CD4-positive, alpha-beta T cell treated with Interleukin-10 for 1 hour (primary cell): ENCODE data around the gene FAM83G.
A peak's percentile ranks its signal among the peaks of the same experiment; 100 is the strongest.
"Not testable (repeated sequence)": the region's sequence is repeated elsewhere in the genome, so short reads cannot be mapped to it uniquely, and the experiment has no call there.

ENCODE experiments used
- DNase-seq: peaks from one replicate; pipeline ENCODE4 v3.0.0-alpha.2; 2020

FAM83G gene

DNA sequence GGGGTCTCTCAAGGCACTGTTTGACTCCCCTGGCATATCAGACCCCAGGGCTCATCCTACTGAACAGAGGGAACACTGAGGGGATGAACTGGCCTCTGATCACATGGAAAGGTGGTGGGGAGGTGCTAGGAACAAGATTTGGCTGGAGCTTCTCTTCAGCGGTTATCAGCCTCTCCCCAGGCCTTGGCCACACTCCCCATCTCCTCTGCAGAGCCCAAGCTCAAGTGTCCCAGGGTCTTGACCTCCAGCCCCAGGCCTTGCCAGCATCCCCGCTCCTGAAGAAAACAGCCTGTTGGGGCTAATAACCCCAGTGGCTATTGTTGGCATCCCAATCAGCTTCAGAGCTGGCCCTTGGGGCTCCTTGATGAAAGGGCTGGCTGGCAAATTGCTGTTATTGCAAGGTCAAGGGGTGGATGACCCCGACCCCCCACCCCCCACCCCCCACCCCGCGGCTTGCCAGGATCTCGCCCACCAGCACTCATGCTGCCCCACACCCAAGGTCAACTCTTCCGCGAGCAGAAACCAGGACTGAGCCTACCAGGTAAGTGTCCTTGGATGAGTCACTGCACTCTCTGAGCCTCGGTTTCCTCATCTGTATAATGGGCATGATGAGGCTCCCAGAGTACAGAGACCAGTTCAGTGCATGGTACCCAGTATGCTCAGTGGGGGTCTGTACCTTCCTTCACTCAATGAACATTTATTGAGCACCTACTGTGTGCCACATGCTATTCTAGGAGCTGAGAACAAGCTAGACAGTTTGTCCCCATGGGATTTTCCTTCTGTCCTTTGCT, 18.8 kb upstream of the FAM83G start:
- DNase-seq: no peak

DNA sequence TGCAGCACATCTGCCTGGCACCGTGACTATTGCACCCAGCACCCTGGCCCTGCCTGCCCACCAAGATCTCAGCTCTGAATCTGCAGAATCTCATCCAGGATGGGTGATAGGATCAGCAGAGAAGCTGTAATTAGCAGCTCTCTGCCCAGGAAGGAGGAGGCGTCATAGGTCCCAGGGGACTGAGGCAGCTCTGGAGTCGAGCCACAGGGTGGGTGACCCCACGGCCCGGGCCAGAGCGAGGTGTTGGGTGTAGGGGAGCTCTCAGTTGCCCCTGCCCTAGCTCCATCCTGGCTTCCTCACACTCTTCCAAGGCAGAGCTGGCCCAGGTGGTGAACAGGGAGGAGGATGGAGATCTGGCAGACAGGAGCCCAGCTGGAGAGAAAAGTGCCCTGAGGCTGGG, 18.2 kb upstream of the FAM83G start:
- no peak for DNase-seq

DNA sequence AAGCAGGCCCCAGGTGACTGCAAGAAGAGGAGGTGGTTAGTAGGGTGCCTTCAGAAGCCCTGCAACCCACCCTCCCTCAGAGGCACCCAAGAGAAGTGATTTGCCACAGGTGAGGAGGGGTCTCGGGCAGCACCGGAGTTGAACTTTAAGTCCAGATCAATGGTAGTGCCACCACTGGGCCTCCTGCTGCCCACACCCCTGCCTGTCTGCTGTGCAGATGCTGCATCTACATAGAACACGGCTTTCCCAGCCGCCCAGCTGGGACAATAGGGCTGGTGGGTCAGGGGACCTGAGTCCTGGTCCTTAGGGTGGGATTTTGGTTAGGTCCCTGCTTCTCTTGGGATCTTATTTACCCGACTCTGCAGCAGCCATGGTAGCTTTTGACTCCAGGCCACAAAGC, 17.6 kb upstream of the FAM83G start:
- no peak for DNase-seq

DNA sequence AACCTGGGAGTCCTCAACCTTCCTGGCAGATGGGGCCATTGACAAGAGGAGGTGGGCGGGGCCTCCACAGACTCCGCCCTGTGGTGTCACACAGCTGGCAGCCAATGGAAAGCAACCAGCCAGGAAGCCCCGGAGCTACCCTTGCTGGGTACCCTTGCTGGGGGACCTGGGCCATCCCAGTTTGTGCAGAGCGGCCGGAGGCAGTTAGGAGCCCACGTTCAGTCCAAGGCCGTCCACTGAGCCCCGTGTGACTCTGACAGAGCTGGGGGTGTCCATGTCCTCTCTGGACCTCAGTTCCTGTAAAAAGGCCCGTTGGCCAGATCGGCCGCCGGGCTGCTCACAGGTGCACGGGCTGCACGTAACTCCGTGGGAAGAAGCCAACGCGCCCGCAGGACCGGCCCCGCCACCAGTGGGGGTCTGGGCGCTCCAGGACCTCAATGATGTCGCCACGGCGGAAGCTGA, 17.1 kb upstream of the FAM83G start:
- DNase-seq: peak; percentile 48

DNA sequence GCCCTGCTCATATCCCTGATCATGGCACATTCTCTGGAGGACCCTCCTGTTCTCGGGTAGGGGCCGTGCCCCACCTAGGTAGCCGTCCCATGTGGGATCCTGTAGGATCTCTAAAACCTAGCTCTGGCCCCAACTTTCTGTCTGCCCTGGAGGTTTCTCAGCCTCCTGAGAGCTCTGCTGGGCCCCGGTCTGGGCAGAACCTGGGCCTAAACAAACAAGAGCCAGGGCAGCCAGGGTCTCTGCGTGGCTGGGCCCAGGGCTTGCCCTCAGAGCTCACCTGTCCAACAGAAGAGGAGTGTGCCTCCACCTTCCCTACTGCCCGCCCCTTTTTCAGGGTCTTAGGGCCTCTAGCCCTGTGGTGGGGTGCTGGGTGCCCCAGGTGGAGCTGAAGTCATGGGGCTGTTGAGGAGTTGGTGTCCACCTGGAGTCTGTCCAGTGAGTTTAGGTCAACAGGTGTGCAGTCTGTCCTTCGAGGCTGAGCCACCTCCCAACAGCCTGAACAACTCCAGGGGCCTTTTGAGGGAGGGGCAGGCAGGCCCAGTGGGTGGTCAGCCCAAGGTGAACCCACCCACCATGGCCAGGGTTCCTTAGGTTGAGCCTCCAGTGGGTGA, 16.6 kb upstream of the FAM83G start:
- DNase-seq: not testable (repeated sequence)

DNA sequence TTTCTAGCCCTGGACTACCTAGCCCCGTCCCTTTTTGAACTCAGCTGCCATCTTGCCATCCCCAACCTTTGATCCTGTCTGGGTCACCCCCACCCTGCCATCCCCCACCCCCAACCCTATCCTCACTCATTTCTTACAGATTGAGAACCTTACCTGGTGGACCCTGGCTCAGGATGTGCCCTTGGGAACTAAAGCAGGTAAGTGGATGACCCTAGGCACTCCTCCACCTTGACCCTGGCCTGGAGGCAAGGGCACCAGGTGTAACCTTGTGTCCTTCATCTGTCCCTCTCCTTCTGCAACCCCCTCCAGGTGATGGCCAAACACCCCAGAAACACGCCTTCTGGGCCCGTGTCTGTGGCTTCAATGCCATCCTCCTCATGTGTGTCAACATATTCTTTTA, 15.5 kb upstream of the FAM83G start:
- no peak for DNase-seq

DNA sequence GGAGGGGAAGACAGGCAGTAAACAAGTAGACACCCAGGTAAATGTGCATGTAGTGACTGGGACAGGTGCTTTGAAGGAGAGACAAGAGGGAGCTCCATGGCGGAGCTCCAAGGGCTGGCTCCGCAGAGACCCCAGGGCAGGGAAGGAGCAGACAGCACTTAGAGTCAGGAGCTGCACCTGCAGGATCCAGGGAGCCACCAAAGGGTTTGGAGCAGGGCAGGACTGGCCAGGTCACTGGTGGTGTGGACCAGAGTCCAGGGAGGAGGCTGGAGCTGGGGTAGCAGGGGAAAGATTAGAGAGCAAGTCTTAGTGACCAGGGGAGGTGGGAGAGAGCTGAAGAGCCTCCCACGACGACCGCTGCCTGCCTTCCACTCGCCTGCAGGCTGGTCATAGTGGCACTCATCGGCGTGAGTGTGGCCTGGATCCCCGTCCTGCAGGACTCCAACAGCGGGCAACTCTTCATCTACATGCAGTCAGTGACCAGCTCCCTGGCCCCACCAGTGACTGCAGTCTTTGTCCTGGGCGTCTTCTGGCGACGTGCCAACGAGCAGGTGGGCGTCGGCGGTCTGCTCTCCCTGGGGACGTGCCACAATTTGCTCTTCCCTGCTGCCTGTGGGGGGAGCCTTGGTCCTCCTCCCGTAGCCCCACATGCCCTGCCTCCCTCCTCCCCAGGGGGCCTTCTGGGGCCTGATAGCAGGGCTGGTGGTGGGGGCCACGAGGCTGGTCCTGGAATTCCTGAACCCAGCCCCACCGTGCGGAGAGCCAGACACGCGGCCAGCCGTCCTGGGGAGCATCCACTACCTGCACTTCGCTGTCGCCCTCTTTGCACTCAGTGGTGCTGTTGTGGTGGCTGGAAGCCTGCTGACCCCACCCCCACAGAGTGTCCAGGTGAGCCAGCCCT, 14.7 kb upstream of the FAM83G start:
- DNase-seq: no peak

DNA sequence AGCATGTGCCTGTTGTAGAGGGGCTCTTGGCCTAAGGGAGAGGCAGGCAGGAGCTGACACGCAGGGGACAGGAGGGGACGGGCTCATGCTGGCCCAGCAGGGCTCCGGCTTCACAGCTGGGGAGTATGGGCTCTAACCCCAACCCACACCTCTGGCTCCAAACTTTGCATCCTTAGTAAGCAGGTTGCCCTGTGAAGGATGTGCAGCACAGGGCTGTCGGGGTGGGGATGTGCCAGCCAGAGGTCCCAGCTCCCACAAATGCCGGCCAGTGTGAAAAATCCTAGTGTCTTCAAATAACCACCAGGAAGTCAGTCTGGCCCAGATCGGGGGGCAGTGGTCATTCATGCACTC, 14.0 kb upstream of the FAM83G start:
- DNase-seq: no peak

DNA sequence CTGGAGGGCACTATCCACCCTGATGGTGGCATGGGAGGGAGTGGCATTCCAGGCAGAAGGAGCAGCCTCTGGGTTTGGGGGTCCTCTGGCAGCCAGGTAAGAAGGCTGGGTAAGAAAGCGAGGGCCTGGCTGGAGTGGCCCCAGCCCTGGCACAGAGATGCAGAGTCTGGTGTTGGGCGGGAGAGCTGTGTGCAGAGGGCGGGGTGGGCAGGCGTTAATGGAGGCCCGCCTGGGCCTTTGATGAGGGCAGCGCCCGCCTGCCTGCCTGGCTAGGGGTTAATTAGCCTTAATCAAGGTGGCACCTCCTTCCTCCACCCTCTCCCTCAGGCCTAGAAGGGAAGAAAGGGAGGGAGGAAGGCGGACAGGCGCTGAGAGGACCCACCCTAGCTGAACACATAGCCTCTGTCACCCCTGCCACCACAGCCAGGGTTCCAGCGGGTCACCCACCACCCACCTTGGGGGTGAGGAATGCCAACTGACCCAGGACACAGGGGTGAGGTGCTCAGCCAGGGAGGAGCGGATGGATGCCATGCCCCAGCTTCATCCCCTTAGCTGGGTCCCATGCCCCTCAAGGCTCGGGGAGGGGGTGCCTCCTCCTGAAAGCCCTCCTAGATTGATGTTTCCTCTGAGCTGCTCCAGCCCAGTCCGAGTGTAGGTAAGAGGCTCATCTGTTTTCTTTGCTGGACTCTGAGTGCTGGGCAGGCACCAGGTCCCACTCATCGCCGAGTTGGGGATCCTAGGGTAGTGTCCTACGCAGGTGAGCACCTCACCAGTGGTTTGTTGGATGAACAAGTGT, 13.4 kb upstream of the FAM83G start:
- DNase-seq: no peak

DNA sequence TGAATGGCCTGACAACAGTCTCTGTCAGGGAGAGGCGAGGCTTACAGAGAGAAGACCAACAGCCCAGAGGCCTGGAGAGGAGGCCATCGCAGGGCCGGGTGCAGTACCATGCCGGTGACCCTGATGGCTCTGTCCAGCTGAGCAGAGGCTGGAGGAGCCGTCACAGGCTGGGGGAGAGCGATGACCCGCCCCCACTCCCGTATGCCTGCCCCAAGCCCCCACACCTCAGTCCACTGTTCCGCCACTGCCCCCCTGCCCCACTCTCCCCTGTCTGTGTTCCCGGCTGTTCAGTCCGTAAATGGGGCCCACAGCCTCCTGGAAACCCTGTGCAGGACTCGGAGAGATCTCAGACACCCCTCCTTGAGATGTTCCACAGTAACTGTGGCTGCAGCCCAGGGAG, 12.8 kb upstream of the FAM83G start:
- no peak for DNase-seq

DNA sequence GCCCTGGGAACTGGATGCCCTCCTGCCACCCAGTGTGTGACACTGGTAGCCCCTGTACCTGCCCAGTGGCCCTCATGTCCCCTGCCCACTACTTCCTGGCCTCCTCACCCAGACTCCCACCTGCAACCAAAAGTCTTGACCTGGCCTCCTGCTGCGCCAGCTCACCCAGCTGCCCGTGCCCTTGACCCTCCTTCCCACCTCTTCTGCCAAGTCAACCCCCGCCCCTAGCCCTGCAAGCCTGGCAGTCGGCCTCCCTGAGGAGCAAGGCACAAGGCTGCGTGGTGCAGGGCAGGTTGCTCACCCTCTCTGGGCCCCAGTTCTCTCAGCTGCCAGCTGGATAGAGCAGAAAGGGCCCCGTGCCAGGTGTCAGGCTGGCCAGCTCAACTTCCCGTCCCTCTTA, 12.3 kb upstream of the FAM83G start:
- DNase-seq: no peak

DNA sequence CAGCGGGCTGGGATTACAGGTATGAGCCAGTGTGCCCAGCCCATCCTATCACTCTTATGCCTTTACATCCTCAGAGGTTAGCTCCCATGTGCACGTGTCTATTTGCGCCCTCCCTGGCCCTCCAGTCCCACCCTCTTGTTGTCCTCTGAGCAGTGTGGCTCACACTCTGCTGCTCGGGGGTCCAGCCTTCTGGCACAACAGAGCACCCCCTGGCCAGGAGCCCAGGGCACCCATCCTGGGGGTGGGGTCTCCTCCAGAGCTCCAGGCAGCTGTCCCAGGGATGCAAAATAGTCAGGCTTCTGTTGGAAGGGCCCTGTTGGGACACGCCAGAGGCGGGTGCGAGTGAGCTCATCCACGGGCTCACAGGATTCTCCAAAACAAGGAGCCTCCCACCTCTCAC, 11.7 kb upstream of the FAM83G start:
- DNase-seq: no peak

DNA sequence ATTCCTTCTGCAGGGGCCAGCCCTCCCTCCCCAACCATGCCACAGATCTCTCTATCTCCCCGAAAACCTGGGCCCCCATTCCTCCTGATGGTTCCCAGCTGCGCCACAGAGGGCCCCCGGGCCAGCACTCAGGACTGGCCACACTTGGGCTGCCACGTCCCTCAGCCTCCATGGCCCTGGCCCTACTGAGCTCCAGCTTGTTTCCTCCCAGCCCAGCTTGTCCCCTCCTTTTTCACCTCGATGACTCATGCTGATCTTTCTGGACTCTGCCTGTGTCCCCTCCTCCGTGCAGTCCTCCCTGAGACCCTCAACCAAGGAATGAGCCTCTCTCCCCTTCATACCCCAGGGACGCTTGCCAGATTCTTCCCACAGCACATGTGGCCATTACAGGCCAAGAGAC, 10.9 kb upstream of the FAM83G start:
- DNase-seq: no peak

DNA sequence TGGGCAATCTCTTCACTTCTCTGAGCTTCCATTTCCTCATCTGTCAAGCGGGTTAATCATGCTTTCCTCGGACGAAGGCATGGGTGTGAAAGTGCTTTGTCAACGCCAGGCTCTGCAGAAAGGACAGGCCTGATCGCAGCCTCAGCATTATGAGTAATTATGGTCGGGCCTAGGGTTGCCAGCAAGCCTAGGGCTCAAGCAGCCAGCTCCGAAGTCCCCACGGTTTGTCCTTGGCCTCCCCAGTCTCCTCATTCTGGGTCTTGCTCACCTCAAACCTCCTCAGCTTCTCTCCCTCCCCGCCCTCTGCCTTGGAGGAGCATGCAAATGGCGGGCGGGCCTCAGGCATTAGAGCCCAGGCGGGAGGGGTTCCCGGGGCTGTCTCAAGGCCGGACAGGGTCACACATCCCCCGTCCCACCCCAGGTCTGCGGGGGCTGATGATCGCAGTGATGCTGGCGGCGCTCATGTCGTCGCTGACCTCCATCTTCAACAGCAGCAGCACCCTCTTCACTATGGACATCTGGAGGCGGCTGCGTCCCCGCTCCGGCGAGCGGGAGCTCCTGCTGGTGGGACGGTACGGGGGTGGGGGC, 10.2 kb upstream of the FAM83G start:
- no peak for DNase-seq

DNA sequence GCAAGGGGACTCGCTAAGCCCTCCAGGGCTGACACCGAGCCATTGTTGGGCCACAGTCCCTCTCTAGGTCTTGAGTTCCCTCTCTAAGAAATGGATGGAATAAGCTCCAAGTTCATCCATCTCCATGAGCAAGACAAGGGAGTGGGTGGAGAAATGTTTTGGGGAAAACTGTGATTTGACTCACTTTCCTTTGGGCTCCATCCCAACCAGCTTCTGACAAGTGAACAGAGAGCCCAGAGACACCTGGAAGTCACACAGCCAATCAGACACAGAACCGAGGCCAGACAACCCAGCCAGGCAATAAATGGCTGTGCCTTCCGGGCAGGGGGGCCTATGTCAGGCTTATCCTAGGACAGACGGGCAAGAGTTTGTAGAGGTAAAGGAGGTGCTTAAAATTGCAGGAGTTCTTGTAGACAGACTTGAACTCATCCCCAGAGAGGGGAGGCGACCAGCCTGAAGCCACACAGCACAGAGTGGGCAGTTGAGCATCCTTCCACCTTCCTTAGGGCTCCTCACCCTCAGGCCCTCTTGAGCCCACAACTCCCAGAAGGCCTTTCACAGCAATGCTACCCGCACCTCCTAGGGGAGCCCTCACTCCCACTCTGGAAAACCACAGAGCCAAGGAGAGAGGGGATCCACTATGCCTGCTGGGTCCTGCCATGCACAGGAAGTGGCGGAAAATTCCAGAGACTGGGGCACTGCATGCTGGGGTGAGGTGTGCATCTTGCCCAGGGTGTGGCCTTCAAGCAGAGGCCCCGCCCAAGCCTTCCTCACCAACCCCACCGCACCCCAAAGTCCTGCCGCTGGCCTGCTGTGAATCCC, 9.5 kb upstream of the FAM83G start:
- DNase-seq: no peak

DNA sequence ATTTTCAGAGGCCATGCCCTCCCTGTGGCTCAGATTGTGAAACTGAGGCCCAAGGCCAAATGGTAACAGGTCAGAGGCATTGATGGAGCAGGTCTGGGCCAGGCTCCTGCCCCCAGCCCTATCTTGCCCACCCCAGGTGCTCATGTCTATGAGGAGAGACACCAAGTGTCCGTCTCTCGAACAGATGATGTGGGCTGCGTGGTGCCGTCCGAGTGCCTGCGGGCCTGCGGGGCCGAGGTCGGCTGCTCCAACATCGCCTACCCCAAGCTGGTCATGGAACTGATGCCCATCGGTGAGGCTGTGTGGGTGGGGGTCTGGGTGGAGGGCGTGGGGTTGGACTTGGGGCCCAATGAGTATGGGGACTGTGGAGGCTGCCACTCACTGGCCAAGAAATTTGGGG, 8.7 kb upstream of the FAM83G start:
- no peak for DNase-seq

DNA sequence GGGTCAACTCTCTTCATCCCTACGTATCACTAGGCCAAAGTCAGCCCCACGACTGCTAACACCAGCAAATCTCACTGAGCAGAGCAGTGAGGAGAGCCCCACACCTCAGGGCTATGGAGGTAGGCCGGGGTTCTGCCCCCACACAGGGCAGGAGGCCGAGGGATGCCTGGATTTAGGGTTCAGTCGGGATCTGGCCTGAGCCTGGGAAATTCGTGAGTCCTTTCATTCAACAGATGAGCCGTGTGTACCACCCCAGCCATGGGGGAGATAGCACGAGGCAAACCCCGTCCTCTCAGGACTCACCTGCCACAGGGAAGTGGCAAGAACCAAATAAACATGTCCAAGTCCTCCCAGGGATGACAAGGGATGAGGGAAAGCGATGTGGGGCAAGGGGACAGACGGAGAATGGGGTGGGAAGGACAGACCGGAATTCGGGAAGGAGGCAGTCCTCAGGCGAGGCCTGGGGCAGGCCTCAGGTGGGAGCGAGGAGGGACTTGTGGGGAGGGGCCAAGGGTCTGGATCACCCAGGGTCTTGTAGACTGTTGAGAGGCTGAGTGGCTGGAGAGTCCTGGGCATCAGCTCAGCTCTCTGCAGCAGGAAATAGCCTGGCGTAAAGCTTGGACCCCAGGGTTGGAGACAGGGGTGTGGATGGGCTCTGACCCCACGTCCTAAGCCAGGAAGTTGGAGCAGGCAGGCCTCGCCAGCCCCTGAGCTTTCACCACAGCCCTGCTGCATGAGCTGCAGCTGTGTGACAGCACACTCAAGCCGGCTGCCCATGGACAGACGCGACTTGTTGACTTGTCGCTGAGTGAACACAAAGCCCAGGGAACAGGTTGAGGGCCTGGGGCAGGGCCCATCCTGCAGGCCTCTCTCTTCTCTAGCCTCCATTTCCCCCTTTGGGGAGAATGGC, 7.9 kb upstream of the FAM83G start:
- no peak for DNase-seq

DNA sequence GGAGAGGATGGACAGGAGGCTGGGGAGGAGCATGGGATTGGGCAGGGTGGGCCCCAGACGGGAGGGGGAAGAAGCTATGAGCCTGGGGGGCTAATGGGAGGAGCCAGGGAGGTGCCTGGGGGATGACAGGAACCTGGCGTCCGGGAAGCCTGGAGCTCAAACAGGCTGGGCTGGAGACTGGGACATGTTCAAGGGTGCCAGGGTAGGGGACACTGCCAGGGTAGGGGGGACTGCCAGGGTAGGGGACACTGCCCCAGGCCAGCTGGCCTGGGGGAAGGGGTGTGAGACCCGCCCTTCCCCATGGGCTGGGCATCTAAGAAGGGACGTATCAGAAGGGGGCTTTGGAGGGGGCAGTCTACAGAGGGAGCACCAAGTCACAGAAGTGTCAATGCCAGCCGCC, 7.0 kb upstream of the FAM83G start:
- no peak for DNase-seq

DNA sequence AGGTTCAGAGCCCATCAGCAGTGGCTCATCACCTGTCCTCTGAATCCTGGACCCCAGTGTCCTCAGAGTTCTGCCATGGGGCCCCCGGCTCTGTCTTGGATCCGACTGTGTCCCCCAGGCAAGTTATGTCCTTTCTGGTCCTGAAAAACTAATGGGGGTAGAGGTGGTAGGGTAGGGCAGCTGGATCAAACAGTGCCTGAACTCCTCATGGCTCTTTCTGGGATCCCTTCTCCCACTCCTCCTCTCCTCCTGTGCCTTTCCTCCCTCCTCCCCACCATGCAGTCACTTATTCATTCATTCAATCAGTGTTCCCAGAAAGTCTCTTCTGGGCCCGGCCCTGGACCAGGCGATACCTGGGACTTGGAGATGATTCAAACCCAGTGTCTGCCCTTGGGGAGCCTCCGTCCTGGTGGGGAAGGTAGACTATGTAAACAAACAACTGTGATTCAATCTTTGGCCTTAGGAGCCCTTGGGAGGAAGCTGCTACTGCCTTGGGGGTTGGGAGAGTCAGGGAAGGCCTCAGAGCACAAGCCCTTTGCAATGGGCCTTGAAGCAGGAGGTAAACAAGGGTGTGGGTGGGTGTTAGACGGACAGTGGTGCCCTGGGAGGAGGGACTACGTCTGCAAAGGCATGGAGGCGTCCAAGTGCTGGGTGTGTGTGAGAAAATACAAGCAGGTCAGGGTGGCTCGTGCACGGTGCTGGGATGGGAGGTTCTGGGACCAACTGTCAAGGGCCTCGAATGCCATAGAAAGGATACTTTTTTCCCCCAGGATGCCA, 6.4 kb upstream of the FAM83G start:
- no peak for DNase-seq

DNA sequence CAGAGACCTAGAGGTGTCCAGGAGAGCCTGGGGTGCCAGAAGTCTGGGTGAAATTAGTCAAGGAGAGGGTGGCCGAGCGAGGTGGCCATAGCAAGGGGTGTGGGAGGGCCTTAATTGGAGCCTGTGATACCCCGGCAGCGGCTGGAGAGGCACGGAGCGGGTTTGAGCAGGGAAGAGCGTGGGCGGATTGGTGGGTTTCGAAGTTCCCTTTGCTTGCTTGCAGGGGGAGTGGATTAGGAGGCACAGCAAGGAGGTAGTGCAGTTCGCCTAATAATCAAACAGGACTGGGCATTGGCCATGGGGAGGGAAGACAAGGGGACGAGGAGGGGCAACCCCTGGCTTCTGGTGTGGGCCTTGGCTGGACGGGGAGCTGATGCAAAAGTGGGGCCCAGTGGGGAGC, 5.4 kb upstream of the FAM83G start:
- DNase-seq: no peak
